Suprapubic skin (tissue), 4 donors: ENCODE measurements around the gene ZNF426.

Experiments used
- EP300 ChIP-seq: sonication (generic); formaldehyde crosslinking; IDR thresholded peaks from one replicate; pipeline ENCODE4 v1.6.1; 2017; ENCODE audit warnings: antibody characterized with exemption
- POLR2A ChIP-seq, 2 donors: fragments of 450-650 bp; IDR thresholded peaks; one replicate each; pipeline ENCODE4 v1.6.1; 2017; ENCODE audit warnings: antibody characterized with exemption in 2 of 2, mild to moderate bottlenecking in 2 of 2, moderate library complexity in 2 of 2
- POLR2AphosphoS5 ChIP-seq, 3 donors: sonication (generic); formaldehyde crosslinking; IDR thresholded peaks; one replicate each; pipeline ENCODE4 v1.6.1; 2017; ENCODE audit warnings: antibody characterized with exemption in 3 of 3
- TF ChIP-seq, protein P1 (sequence below), 2 donors: fragments of 200-600 bp in 1 of 2; fragments of 450-650 bp in 1 of 2; sonication (generic) in 1 of 2; IDR thresholded peaks; one replicate each; pipeline ENCODE4 v1.5.1; 2016 to 2019; ENCODE audit warnings: antibody characterized with exemption in 2 of 2, mild to moderate bottlenecking in 1 of 2, moderate library complexity in 1 of 2

DNA sequence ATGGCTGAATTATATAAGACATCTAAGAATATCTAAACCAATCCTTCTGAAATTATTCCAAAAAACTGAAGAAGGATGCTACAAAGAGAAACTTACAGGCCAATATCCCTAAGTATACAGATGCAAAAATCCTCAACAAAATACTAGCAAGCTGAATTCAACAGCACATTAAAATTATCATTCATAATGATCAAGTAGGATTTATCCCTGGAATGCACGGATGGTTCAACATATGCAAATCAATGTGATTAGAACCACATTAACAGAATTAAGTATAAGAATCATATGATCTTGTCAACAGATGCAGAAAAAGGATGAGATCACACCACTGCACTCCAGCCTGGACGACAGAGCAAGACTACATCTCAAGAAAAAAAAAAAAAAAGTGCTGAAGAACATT lies 53.3 kb downstream of the ZNF426 start:
- TF ChIP-seq, protein P1, sequence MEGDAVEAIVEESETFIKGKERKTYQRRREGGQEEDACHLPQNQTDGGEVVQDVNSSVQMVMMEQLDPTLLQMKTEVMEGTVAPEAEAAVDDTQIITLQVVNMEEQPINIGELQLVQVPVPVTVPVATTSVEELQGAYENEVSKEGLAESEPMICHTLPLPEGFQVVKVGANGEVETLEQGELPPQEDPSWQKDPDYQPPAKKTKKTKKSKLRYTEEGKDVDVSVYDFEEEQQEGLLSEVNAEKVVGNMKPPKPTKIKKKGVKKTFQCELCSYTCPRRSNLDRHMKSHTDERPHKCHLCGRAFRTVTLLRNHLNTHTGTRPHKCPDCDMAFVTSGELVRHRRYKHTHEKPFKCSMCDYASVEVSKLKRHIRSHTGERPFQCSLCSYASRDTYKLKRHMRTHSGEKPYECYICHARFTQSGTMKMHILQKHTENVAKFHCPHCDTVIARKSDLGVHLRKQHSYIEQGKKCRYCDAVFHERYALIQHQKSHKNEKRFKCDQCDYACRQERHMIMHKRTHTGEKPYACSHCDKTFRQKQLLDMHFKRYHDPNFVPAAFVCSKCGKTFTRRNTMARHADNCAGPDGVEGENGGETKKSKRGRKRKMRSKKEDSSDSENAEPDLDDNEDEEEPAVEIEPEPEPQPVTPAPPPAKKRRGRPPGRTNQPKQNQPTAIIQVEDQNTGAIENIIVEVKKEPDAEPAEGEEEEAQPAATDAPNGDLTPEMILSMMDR (IDR thresholded peaks at IDR 0.05), result no peak
- TF ChIP-seq POLR2AphosphoS5 (IDR thresholded peaks at IDR 0.05), result no peak
- no peak for TF ChIP-seq POLR2A (IDR thresholded peaks at IDR 0.05)
- no peak for TF ChIP-seq EP300
